BE2C (cell line): Measurements from ENCODE around the gene DLX5.

ENCODE experiments used
- DNase-seq: peaks from one replicate; pipeline ENCODE4 v3.0.0-alpha.2; 2020
- H3K27me3 ChIP-seq: fragments of 250-450 bp; sonication (Bioruptor Pico); 2 replicates; pipeline ENCODE4 v1.5.1; 2020; ENCODE audit warnings: mild to moderate bottlenecking
- H3K36me3 ChIP-seq: fragments of 250-450 bp; sonication (Bioruptor Pico); 2 replicates; pipeline ENCODE4 v1.5.1; 2020; ENCODE audit warnings: mild to moderate bottlenecking
- H3K4me1 ChIP-seq: fragments of 250-450 bp; sonication (Bioruptor Pico); 2 replicates; pipeline ENCODE4 v1.5.1; 2020
- H3K4me3 ChIP-seq: 2 replicates; pipeline ENCODE4 v1.5.1; 2011; ENCODE audit warnings: low read depth, low read length
- H3K9me3 ChIP-seq: fragments of 250-450 bp; sonication (Bioruptor Pico); 2 replicates; pipeline ENCODE4 v1.5.1; 2020
- CTCF ChIP-seq: IDR thresholded peaks from 2 replicates; pipeline ENCODE4 v1.5.1; 2012; ENCODE audit warnings: mild to moderate bottlenecking, low read depth, low read length

The DLX5 gene

GRCh38 chr7:96997512-96998032, 27.1 kb downstream of the DLX5 start:
- Histone ChIP-seq H3K4me1 (no peaks in the 10 kb centered on the region), H3K4me3 (no peak overlapping the region), H3K36me3 (no peaks in the 10 kb centered on the region), H3K27me3 (no peaks in the 10 kb centered on the region), H3K9me3 (no peaks in the 10 kb centered on the region)
- DNase-seq: no peak
- TF ChIP-seq CTCF: no peak

- TF ChIP-seq CTCF: no peak
- H3K4me3 ChIP-seq: no peak overlapping the region
- H3K27me3 ChIP-seq: no peaks in the 10 kb centered on the region
- no peaks in the 10 kb centered on the region for H3K4me1 ChIP-seq
- no peaks in the 10 kb centered on the region for H3K9me3 ChIP-seq
- H3K36me3 ChIP-seq: no peaks in the 10 kb centered on the region
- DNase-seq: no peak
These were observed 27.6 kb downstream of the DLX5 start for GRCh38 chr7:96996958-96997511.

GRCh38 chr7:96996111-96996957, 28.3 kb downstream of the DLX5 start:
- Histone ChIP-seq H3K4me1 (no peaks in the 10 kb centered on the region), H3K9me3 (no peaks in the 10 kb centered on the region), H3K27me3 (no peaks in the 10 kb centered on the region), H3K4me3 (no peak overlapping the region), H3K36me3 (no peaks in the 10 kb centered on the region)
- DNase-seq: no peak
- TF ChIP-seq CTCF: no peak

GRCh38 chr7:96995406-96996110, 29.1 kb downstream of the DLX5 start:
- Histone ChIP-seq H3K4me3 (no peak overlapping the region), H3K4me1 (no peaks in the 10 kb centered on the region), H3K36me3 (no peaks in the 10 kb centered on the region), H3K9me3 (no peaks in the 10 kb centered on the region), H3K27me3 (no peaks in the 10 kb centered on the region)
- no peak for TF ChIP-seq CTCF
- no peak for DNase-seq

GRCh38 chr7:96993980-96994379, 30.7 kb downstream of the DLX5 start:
- Histone ChIP-seq H3K4me1 (no peaks in the 10 kb centered on the region), H3K36me3 (no peaks in the 10 kb centered on the region), H3K27me3 (no peaks in the 10 kb centered on the region)

More at GRCh38 chr7:96993980-96994379, 30.7 kb downstream of the DLX5 start:
- TF ChIP-seq CTCF: no peak
- Histone ChIP-seq H3K9me3 (no peaks in the 10 kb centered on the region), H3K4me3 (no peak overlapping the region)
- no peak for DNase-seq
